Breast epithelium (tissue), 3 donors: ENCODE results near the gene COL5A1.

Experiments used
- CTCF ChIP-seq, 3 donors: fragments of 450-650 bp; IDR thresholded peaks; one replicate each; pipeline ENCODE4 v1.5.1; 2016 to 2017; ENCODE audit warnings: antibody characterized with exemption in 3 of 3, mild to moderate bottlenecking in 3 of 3, moderate library complexity in 3 of 3
- POLR2A ChIP-seq: fragments of 450-650 bp; IDR thresholded peaks from one replicate; pipeline ENCODE4 v1.6.1; 2016; ENCODE audit warnings: antibody characterized with exemption, mild to moderate bottlenecking, moderate library complexity
- POLR2AphosphoS5 ChIP-seq, 3 donors: sonication (generic); formaldehyde crosslinking; IDR thresholded peaks; one replicate each; pipeline ENCODE4 v1.6.1; 2017; ENCODE audit warnings: antibody characterized with exemption in 3 of 3

- TF ChIP-seq CTCF (IDR thresholded peaks at IDR 0.05) (no peak), POLR2AphosphoS5 (IDR thresholded peaks at IDR 0.05) (no peak), POLR2A (no peak)
These were observed 52.2 kb downstream of the COL5A1 start for GRCh38 chr9:134693641-134694367.
